ENCODE measurements around the gene LMO7.

The LMO7 gene

DNA sequence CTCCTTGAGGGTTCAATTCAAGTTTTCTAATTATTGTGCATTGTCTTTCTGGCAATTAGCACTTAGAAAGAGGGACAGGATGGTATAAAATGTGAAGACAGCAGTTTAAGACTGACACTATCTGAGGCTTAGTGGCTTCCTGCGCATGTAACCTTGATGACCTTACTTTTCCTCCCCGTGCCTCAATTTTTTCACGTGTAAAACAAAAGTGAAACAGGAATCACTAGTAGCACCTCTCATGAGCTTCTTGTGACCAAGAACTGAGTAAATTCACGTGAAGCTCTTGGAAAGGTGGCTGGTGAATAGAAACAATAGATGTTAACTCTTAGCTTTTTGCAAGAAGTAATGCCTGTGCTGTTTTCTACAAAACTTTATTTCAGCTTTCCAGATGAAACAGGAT is 233.9 kb downstream of the LMO7 start:
- H3K4me3 ChIP-seq (ENCODE audit: low read depth, low read length), result no peak overlapping the region
- no peak overlapping the region for H3K4me2 ChIP-seq (ENCODE audit: low read length)
- no peaks in the 10 kb centered on the region for H3K9me3 ChIP-seq (ENCODE audit: control insufficient read depth, low read length)
- H3K4me1 ChIP-seq, result no peaks in the 10 kb centered on the region
- no peak overlapping the region for H3K27ac ChIP-seq
- H3K9ac ChIP-seq, result no peak overlapping the region
- H3K27me3 ChIP-seq (ENCODE audit: control insufficient read depth, insufficient read depth, low read length), result no peaks in the 10 kb centered on the region
- H3K36me3 ChIP-seq (ENCODE audit: control insufficient read depth, insufficient read depth, low read length), result no peaks in the 10 kb centered on the region
- H2AFZ ChIP-seq, result no peak overlapping the region
- TF ChIP-seq, protein P1, sequence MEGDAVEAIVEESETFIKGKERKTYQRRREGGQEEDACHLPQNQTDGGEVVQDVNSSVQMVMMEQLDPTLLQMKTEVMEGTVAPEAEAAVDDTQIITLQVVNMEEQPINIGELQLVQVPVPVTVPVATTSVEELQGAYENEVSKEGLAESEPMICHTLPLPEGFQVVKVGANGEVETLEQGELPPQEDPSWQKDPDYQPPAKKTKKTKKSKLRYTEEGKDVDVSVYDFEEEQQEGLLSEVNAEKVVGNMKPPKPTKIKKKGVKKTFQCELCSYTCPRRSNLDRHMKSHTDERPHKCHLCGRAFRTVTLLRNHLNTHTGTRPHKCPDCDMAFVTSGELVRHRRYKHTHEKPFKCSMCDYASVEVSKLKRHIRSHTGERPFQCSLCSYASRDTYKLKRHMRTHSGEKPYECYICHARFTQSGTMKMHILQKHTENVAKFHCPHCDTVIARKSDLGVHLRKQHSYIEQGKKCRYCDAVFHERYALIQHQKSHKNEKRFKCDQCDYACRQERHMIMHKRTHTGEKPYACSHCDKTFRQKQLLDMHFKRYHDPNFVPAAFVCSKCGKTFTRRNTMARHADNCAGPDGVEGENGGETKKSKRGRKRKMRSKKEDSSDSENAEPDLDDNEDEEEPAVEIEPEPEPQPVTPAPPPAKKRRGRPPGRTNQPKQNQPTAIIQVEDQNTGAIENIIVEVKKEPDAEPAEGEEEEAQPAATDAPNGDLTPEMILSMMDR (IDR thresholded peaks at IDR 0.05), result no peak
- no peaks in the 10 kb centered on the region for H3K79me2 ChIP-seq

DNA sequence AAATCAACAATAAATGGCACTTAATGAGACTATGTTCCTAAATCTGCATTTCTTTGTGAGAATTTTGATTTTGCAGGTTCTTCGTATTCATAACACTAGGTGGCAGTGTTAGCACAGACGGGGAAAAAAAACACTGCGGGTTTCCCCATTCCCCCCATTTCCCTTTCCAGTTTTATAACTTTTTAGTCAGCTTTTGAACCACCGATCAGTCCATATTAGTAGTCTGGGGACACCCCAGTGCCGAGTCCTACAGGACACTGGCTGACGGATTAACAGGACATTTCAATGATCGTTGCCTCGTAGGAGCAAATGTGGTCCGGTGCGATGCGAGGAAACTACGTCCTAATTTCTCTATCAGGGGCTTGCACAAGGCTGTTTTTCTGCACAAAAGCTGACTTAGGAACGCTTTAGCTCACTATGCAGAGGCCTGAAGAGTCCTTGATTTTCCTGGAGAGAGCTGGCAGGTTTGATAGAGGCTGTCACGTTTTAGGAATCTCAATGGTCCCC is 234.3 kb downstream of the LMO7 start:
- Histone ChIP-seq H3K27ac (no peak overlapping the region), H3K27me3 (ENCODE audit: control insufficient read depth, insufficient read depth, low read length) (no peaks in the 10 kb centered on the region), H3K4me1 (no peaks in the 10 kb centered on the region), H3K79me2 (no peaks in the 10 kb centered on the region), H2AFZ (peak overlapping the region; percentile 42), H3K4me3 (ENCODE audit: low read depth, low read length) (peak overlapping the region; percentile 10), H3K9me3 (ENCODE audit: control insufficient read depth, low read length) (no peaks in the 10 kb centered on the region), H3K9ac (no peak overlapping the region), H3K36me3 (ENCODE audit: control insufficient read depth, insufficient read depth, low read length) (no peaks in the 10 kb centered on the region), H3K4me2 (ENCODE audit: low read length) (peak overlapping the region; percentile 15)
- TF ChIP-seq, protein P1 (IDR thresholded peaks at IDR 0.05), result peak; percentile 51

DNA sequence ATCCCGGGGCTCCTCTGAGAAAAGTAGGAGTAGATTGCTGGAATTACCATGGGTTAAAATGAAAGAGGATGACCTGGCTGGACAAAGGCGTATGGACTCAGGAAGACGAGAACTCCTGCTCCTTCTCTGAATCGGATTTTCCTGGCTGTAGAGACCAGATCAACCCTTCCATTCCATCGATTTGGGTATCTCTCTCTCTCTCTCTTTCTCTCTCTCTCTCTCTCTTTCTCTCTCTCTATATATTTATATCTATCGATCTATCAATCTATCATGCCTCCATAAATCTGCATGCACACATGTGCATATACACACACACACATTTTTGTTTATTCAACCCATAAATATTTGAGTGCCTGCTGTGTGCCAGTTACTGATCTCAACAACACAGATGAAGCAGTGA is 234.9 kb downstream of the LMO7 start:
- TF ChIP-seq, protein P1 (IDR thresholded peaks at IDR 0.05), result no peak
- no peak overlapping the region for H2AFZ ChIP-seq
- no peaks in the 10 kb centered on the region for H3K36me3 ChIP-seq (ENCODE audit: control insufficient read depth, insufficient read depth, low read length)
- H3K79me2 ChIP-seq, result no peaks in the 10 kb centered on the region
- H3K4me2 ChIP-seq (ENCODE audit: low read length), result no peak overlapping the region
- H3K27me3 ChIP-seq (ENCODE audit: control insufficient read depth, insufficient read depth, low read length), result no peaks in the 10 kb centered on the region
- H3K9ac ChIP-seq, result no peak overlapping the region
- no peaks in the 10 kb centered on the region for H3K4me1 ChIP-seq
- no peak overlapping the region for H3K4me3 ChIP-seq (ENCODE audit: low read depth, low read length)
- no peak overlapping the region for H3K27ac ChIP-seq
- H3K9me3 ChIP-seq (ENCODE audit: control insufficient read depth, low read length), result no peaks in the 10 kb centered on the region

DNA sequence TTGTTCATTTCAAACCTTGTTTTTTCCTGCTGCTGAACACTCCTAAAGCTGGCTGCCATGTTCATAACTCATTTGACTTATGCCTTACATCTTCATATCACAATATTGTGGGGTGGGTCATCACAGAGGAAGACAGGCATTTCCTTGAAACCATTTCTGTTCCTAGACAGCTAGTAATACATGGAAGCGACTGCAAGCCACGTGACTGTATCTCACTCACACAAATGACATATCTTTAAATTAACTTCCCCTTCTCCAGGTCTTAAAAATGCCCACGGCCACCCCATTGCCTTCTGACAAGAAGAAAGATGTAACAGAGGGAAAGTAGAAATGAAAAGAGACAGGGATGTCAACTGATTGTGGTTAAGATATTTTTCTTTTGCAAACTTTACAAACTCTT is 236.8 kb downstream of the LMO7 start:
- no peaks in the 10 kb centered on the region for H3K4me1 ChIP-seq
- no peak overlapping the region for H3K4me3 ChIP-seq (ENCODE audit: low read depth, low read length)
- H3K4me2 ChIP-seq (ENCODE audit: low read length), result no peak overlapping the region
- no peak overlapping the region for H3K27ac ChIP-seq
- H3K9ac ChIP-seq, result no peak overlapping the region
- H3K9me3 ChIP-seq (ENCODE audit: control insufficient read depth, low read length), result no peaks in the 10 kb centered on the region
- no peak overlapping the region for H2AFZ ChIP-seq
- TF ChIP-seq, protein P1 (IDR thresholded peaks at IDR 0.05), result no peak
- H3K27me3 ChIP-seq (ENCODE audit: control insufficient read depth, insufficient read depth, low read length), result no peaks in the 10 kb centered on the region
- no peaks in the 10 kb centered on the region for H3K36me3 ChIP-seq (ENCODE audit: control insufficient read depth, insufficient read depth, low read length)
- no peaks in the 10 kb centered on the region for H3K79me2 ChIP-seq

DNA sequence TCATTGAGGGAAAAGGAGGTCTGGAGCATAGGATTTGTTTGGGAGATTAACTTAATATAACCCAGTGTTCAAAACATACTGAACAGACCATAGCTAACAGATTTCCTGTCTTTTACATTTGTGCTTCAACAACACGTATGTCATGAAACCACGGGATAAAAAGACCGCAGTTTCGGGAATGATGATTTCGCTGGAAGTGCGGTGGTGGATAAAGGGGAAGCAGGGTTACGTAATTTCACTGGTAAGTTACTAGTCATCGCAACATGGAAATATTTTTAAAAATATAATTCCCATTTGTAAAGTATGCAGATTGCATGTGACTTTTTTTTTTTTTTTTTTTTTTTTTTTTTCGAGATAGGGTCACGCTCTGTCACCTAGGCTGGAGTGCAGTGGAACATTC is 237.4 kb downstream of the LMO7 start:
- no peak overlapping the region for H2AFZ ChIP-seq
- TF ChIP-seq, protein P1 (IDR thresholded peaks at IDR 0.05), result no peak
- no peaks in the 10 kb centered on the region for H3K36me3 ChIP-seq (ENCODE audit: control insufficient read depth, insufficient read depth, low read length)
- no peak overlapping the region for H3K9ac ChIP-seq
- no peak overlapping the region for H3K4me2 ChIP-seq (ENCODE audit: low read length)
- H3K27me3 ChIP-seq (ENCODE audit: control insufficient read depth, insufficient read depth, low read length), result no peaks in the 10 kb centered on the region
- H3K79me2 ChIP-seq, result no peaks in the 10 kb centered on the region
- H3K4me1 ChIP-seq, result no peaks in the 10 kb centered on the region
- no peaks in the 10 kb centered on the region for H3K9me3 ChIP-seq (ENCODE audit: control insufficient read depth, low read length)
- H3K27ac ChIP-seq, result no peak overlapping the region
- H3K4me3 ChIP-seq (ENCODE audit: low read depth, low read length), result no peak overlapping the region

Measured in parathyroid adenoma (tissue), 2 donors.